GM12891 (cell line): ENCODE measurements around the gene RNU6-9.

Experiments used
- POLR2A ChIP-seq: IDR thresholded peaks from 2 replicates; pipeline ENCODE4 v1.6.1; 2011; ENCODE audit warnings: low read depth, low read length, control low read depth
- SPI1 ChIP-seq: IDR thresholded peaks from 2 replicates; pipeline ENCODE4 v1.6.1; 2011; ENCODE audit warnings: low read depth, low read length, control low read depth

- TF ChIP-seq POLR2A (no peak), SPI1 (no peak)
These were observed 3.7 kb downstream of the RNU6-9 start for GRCh38 chr19:896999-897398.
